ENCODE results near the gene ARL10. TPM values are rescaled to one million over a fixed set of nuclear protein-coding genes. Genes with fewer than 3 reads are reported as not detected.

The ARL10 gene
- total RNA-seq = 1 to 10 TPM; 2.7 to 7.8 (median 4.1) TPM

DNA sequence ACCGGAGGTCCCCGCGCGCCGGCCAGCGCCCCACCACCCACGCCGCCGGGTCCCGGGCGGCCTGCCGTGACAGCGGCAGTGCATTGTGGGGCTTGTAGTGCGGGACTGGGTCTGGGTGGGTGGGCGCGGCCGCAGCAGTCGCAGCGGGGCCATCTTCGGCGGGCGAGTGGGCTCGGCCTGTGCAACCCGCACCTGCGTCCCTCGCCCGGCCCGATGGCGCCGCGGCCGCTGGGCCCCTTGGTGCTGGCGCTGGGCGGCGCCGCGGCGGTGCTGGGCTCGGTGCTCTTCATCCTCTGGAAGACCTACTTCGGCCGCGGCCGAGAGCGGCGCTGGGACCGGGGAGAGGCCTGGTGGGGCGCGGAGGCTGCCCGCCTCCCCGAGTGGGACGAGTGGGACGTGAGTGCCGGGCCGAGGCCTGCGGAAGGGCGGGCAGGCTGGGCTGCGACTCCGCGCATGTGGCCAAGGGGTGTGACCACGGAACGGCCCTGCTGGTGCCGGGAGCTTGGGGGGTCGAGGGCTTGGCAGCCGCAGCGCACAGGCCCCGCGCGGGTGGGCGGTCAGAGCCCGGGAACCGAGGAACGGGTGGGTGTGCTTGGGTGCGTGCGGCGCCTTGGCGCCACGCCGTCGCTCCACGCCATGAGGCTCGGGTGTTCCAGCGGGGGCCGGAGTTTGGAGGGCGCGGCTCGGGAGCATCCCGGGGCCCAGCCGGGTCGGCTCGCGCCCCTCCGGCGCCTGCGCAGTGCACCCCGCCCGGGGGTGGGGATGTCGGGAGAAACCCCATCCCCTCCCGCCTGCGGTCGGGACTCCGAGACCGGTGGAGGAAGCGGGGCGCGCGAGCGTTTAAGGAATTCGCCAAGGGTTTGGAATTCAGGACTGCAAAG, at the start of gene ARL10:
ARL10 (plus strand) TSS at position 137 of the 881 bp plus-strand sequence; CDS start at position 214, 77 bp downstream.
- Histone ChIP-seq H3K9me3 (no peaks in the 10 kb centered on the region), H3K27ac (peak within 1 kb of the TSS in 3 of 4 donors; percentile 2 to 79 (median 50)), H3K27me3 (peaks cover 0 to 6% (median 0%) of the 10 kb centered on the region in 4 donors), H3K36me3 (peaks cover 0 to 13% (median 3%) of the 10 kb centered on the region in 4 donors), H3K4me3 (peak within 1 kb of the TSS; percentile 72 to 89 (median 84)), H3K4me1 (peaks cover 13 to 32% (median 22%) of the 10 kb centered on the region in 4 donors)
- TF ChIP-seq POLR2AphosphoS5 (IDR thresholded peaks at IDR 0.05) = no peak
- no peak for TF ChIP-seq EP300 (IDR thresholded peaks at IDR 0.05)
- no peak for TF ChIP-seq POLR2A (IDR thresholded peaks at IDR 0.05)
- TF ChIP-seq, protein P1, sequence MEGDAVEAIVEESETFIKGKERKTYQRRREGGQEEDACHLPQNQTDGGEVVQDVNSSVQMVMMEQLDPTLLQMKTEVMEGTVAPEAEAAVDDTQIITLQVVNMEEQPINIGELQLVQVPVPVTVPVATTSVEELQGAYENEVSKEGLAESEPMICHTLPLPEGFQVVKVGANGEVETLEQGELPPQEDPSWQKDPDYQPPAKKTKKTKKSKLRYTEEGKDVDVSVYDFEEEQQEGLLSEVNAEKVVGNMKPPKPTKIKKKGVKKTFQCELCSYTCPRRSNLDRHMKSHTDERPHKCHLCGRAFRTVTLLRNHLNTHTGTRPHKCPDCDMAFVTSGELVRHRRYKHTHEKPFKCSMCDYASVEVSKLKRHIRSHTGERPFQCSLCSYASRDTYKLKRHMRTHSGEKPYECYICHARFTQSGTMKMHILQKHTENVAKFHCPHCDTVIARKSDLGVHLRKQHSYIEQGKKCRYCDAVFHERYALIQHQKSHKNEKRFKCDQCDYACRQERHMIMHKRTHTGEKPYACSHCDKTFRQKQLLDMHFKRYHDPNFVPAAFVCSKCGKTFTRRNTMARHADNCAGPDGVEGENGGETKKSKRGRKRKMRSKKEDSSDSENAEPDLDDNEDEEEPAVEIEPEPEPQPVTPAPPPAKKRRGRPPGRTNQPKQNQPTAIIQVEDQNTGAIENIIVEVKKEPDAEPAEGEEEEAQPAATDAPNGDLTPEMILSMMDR (IDR thresholded peaks at IDR 0.05) = no peak
- 0 to 2% methylated on average over 22 to 31 of the region's 108 CpGs for WGBS, 2 donors
- ATAC-seq (ENCODE audit: low FRiP score in 2 of 2) = peak in 1 of 2 donors; percentile 79
- DNase-seq = peak; percentile 23 to 91

DNA sequence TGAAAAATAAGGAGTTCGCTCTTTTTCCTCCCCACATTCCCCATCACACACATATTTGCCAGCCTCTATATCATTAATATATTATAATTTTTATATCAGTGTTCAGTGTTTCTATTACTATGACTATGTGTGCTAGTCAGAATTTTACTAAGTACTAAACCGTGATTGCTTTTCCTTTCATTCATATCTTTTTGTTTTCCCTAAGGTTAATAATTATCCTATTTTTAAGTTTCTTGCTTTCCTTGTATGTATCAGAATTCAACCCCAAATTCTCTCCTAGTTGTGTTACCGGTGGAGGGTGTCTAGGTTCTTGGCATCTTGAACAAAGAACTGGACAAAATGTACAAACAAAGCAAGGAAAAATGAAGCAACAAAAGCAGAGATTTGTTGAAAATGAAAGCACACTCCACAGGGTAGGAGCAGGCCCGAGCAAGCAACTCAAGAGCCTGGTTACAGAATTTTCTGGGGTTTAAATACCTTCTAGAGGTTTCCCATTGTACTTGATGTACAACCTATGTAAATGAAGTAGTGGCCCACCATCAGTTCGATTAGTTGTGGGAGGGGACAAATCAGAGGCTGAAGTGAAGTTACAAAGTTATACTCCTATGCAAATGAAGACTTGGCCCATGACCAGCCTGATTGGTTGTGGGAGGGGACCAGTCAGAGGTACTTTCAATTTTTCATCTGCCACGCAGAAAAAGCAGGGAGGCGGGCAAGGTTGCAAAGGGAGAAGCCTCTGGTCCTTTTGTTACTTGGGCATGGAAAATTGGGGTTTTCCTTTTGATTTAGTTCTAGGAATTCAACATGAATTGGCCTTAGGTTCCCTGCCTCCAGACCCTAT, 47.5 kb upstream of the ARL10 start:
- peaks cover 6 to 32% (median 11%) of the 10 kb centered on the region in 4 donors for H3K36me3 ChIP-seq
- no peak overlapping the region for H3K27ac ChIP-seq
- DNase-seq = no peak
- ATAC-seq (ENCODE audit: low FRiP score in 2 of 2) = no peak
- TF ChIP-seq POLR2A (IDR thresholded peaks at IDR 0.05) (no peak), POLR2AphosphoS5 (IDR thresholded peaks at IDR 0.05) (no peak), EP300 (IDR thresholded peaks at IDR 0.05) (no peak)
- TF ChIP-seq, protein P1 (IDR thresholded peaks at IDR 0.05) = no peak
- no peaks in the 10 kb centered on the region for H3K9me3 ChIP-seq
- WGBS, 2 donors = 72 to 78% methylated on average over 7 of the region's 7 CpGs
- H3K4me3 ChIP-seq = no peak overlapping the region
- no peaks in the 10 kb centered on the region for H3K27me3 ChIP-seq
- no peaks in the 10 kb centered on the region for H3K4me1 ChIP-seq

GRCh38 chr5:176319827-176320554, 45.3 kb upstream of the ARL10 start:
- DNase-seq (no peak), ATAC-seq (ENCODE audit: low FRiP score in 2 of 2) (no peak)
- Histone ChIP-seq H3K9me3 (no peaks in the 10 kb centered on the region), H3K4me1 (no peaks in the 10 kb centered on the region), H3K27me3 (no peaks in the 10 kb centered on the region), H3K36me3 (peaks cover 6 to 36% (median 15%) of the 10 kb centered on the region in 4 donors), H3K27ac (no peak overlapping the region), H3K4me3 (no peak overlapping the region)
- no peak for TF ChIP-seq EP300 (IDR thresholded peaks at IDR 0.05)
- TF ChIP-seq, protein P1 (IDR thresholded peaks at IDR 0.05) = no peak
- TF ChIP-seq POLR2AphosphoS5 (IDR thresholded peaks at IDR 0.05) = no peak
- TF ChIP-seq POLR2A (IDR thresholded peaks at IDR 0.05) = no peak
- WGBS, 2 donors = 89 to 90% methylated on average over 9 of the region's 9 CpGs

- H3K4me3 ChIP-seq = no peak overlapping the region
- no peak for DNase-seq
- H3K36me3 ChIP-seq = peaks cover 6 to 34% (median 13%) of the 10 kb centered on the region in 4 donors
- TF ChIP-seq POLR2A (IDR thresholded peaks at IDR 0.05) = no peak
- TF ChIP-seq, protein P1 (IDR thresholded peaks at IDR 0.05) = no peak
- TF ChIP-seq POLR2AphosphoS5 (IDR thresholded peaks at IDR 0.05) = no peak
- TF ChIP-seq EP300 (IDR thresholded peaks at IDR 0.05) = no peak
- 93 to 94% methylated on average over 3 of the region's 3 CpGs for WGBS, 2 donors
- H3K27me3 ChIP-seq = no peaks in the 10 kb centered on the region
- ATAC-seq (ENCODE audit: low FRiP score in 2 of 2) = no peak
- H3K27ac ChIP-seq = no peak overlapping the region
- no peaks in the 10 kb centered on the region for H3K4me1 ChIP-seq
- no peaks in the 10 kb centered on the region for H3K9me3 ChIP-seq
Measured at GRCh38 chr5:176320577-176320976, 44.7 kb upstream of the ARL10 start.
